H54 (cell line): Measurements from ENCODE around the gene ASXL2.
A peak's percentile ranks its signal among the peaks of the same experiment; 100 is the strongest.

Experiments
- DNase-seq: peaks from one replicate; pipeline ENCODE4 v3.0.0; 2011; ENCODE audit warnings: low spot score, mixed read lengths; ENCODE audit not compliant: insufficient read length
- FAIRE-seq: peaks from 3 replicates; lab custom pipeline; 2011; peaks lifted over from hg19 to GRCh38; lab: Jason Lieb, UNC
- POLR2A ChIP-seq: IDR thresholded peaks from 2 replicates; pipeline ENCODE4 v1.6.1; 2011; ENCODE audit warnings: low read depth, mild to moderate bottlenecking, low read length

ASXL2 gene

GRCh38 chr2:25817006-25817405 lies 61.3 kb downstream of the ASXL2 start:
- FAIRE-seq (no peak), DNase-seq (no peak)
- TF ChIP-seq POLR2A, result no peak

GRCh38 chr2:25816249-25816648 lies 62.0 kb downstream of the ASXL2 start:
- FAIRE-seq (no peak), DNase-seq (no peak)
- no peak for TF ChIP-seq POLR2A

GRCh38 chr2:25814681-25815080 lies 63.6 kb downstream of the ASXL2 start:
- DNase-seq (no peak), FAIRE-seq (no peak)
- no peak for TF ChIP-seq POLR2A

- FAIRE-seq (no peak), DNase-seq (no peak)
- TF ChIP-seq POLR2A, result no peak
Measured at GRCh38 chr2:25810428-25810827, 67.9 kb downstream of the ASXL2 start.

- DNase-seq, result no peak
- TF ChIP-seq POLR2A, result no peak
- no peak for FAIRE-seq
Measured at GRCh38 chr2:25809646-25810045, 68.6 kb downstream of the ASXL2 start.

GRCh38 chr2:25808006-25808383 lies 70.3 kb downstream of the ASXL2 start:
- peak; percentile 7 for DNase-seq
- TF ChIP-seq POLR2A, result no peak
- FAIRE-seq, result peak; percentile 36

GRCh38 chr2:25806941-25807340 lies 71.3 kb downstream of the ASXL2 start:
- FAIRE-seq (no peak), DNase-seq (no peak)
- TF ChIP-seq POLR2A, result no peak

- DNase-seq (no peak), FAIRE-seq (no peak)
- TF ChIP-seq POLR2A, result no peak
Measured at GRCh38 chr2:25805987-25806386, 72.3 kb downstream of the ASXL2 start.

GRCh38 chr2:25804338-25804737 lies 73.9 kb downstream of the ASXL2 start:
- FAIRE-seq, result no peak
- TF ChIP-seq POLR2A, result no peak
- no peak for DNase-seq

- DNase-seq, result no peak
- TF ChIP-seq POLR2A, result no peak
- FAIRE-seq, result no peak
Measured at GRCh38 chr2:25799301-25799700, 79.0 kb downstream of the ASXL2 start.

GRCh38 chr2:25797620-25798488 lies 80.4 kb downstream of the ASXL2 start:
- no peak for DNase-seq
- TF ChIP-seq POLR2A, result no peak
- FAIRE-seq, result no peak

- DNase-seq (no peak), FAIRE-seq (no peak)
- TF ChIP-seq POLR2A, result no peak
Measured at GRCh38 chr2:25794544-25795276, 83.6 kb downstream of the ASXL2 start.

- peak; percentile 38 for FAIRE-seq
- TF ChIP-seq POLR2A, result no peak
- DNase-seq, result no peak
Measured at GRCh38 chr2:25790074-25790790, 88.1 kb downstream of the ASXL2 start.

- TF ChIP-seq POLR2A, result no peak
- no peak for FAIRE-seq
Measured at GRCh38 chr2:25788457-25788856, 89.8 kb downstream of the ASXL2 start.

More at GRCh38 chr2:25788457-25788856, 89.8 kb downstream of the ASXL2 start:
- DNase-seq, result no peak
